MM.1S (cell line): ENCODE data around the gene EVX2.

Experiments
- EZH2 ChIP-seq: fragments of 300-600 bp; sonication (generic); optimal IDR thresholded peaks from 2 replicates; pipeline ENCODE3; 2017; ENCODE audit warnings: low read depth, mild to moderate bottlenecking, antibody characterized with exemption, low read length, mixed read lengths
- TF ChIP-seq, protein P1 (sequence below): fragments of 300-600 bp; sonication (generic); IDR thresholded peaks from 2 replicates; pipeline ENCODE4 v1.5.1; 2016; ENCODE audit warnings: antibody characterized with exemption, low read length, mixed read lengths

DNA sequence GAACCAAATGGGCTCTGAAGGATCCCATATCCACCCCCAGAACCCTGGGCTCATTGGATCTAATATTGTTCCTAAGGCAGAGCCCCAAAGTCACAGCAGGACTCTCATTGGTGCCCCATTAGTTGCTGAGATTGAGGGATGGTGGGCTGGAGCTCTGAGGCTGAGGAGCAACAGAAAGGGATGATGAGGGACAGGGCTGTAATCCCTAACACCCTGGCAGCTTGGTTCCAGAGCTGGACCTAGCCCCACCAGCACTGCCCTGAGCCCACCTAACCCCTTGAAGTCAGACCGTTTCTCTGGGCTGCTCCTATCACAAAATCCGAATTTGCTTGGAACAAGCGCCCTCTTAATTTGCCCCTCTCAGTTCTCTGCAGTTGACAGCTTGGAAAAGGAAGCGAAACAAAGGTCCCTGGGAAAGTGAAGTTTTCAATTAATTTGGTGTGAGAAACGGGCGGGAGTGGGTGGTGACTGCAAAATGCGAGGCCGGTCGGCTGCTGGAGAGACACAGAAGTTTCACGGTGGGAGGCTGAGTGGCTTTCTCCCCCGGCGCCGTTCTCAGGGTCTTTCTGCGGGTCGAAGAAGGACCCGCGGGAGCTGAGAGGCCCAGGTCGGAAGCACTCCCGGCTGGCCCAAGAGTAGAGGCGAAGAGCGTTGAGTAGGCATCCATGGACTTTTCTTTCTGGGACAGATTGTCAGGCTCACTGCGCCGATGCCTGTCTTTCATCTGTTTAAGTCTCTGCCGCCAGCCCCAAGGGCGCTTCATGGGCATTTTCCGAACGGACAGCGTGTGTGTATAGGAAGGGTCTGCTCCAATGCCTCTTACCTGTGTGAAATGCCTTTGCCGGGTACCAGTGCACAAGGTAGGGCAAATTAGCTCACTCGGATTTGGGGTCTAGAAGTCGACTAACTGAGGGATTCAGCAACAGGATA, 7.8 kb upstream of the EVX2 start:
- TF ChIP-seq, protein P1, sequence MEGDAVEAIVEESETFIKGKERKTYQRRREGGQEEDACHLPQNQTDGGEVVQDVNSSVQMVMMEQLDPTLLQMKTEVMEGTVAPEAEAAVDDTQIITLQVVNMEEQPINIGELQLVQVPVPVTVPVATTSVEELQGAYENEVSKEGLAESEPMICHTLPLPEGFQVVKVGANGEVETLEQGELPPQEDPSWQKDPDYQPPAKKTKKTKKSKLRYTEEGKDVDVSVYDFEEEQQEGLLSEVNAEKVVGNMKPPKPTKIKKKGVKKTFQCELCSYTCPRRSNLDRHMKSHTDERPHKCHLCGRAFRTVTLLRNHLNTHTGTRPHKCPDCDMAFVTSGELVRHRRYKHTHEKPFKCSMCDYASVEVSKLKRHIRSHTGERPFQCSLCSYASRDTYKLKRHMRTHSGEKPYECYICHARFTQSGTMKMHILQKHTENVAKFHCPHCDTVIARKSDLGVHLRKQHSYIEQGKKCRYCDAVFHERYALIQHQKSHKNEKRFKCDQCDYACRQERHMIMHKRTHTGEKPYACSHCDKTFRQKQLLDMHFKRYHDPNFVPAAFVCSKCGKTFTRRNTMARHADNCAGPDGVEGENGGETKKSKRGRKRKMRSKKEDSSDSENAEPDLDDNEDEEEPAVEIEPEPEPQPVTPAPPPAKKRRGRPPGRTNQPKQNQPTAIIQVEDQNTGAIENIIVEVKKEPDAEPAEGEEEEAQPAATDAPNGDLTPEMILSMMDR: no peak
- no peak for TF ChIP-seq EZH2
